ENCODE data around the gene TIMMDC1. TPM values are rescaled to one million over a fixed set of nuclear protein-coding genes. Genes with fewer than 3 reads are reported as not detected.

Gene TIMMDC1
- total and polyA plus RNA-seq, 7 donors: 37.6 to 77.2 (median 53.2) TPM

DNA sequence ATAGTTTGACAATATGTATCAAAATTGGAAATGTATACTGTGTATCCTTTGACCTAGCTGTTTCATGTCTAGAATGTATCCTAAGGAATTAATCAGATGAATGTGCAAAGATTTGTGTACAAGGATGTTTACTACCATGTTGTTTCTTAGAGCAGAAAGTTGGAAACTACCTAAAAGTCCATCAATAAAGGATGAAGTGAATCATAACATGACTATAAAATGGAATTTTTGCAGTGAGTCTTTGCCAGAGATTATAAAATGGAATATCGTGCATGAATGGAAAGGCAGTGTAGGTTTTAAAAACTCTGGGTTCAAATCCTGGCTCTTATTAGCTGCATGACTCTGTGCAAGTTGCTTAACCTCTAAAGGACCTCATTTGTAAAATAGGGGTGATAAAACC lies 15.2 kb upstream of the TIMMDC1 start:
- DNase-seq: no peak
- Histone ChIP-seq H3K27ac (no peak overlapping the region), H3K4me1 (no peaks in the 10 kb centered on the region), H3K27me3 (no peaks in the 10 kb centered on the region), H3K4me3 (no peak overlapping the region), H3K9me3 (no peaks in the 10 kb centered on the region), H3K36me3 (peaks cover 0 to 81% (median 9%) of the 10 kb centered on the region in 4 donors)
- intact Hi-C loops (cut with DNase I): no loop called here
- TF ChIP-seq POLR2A (IDR thresholded peaks at IDR 0.05): no peak
- no peak for TF ChIP-seq POLR2AphosphoS5 (IDR thresholded peaks at IDR 0.05)
- TF ChIP-seq, protein P1, sequence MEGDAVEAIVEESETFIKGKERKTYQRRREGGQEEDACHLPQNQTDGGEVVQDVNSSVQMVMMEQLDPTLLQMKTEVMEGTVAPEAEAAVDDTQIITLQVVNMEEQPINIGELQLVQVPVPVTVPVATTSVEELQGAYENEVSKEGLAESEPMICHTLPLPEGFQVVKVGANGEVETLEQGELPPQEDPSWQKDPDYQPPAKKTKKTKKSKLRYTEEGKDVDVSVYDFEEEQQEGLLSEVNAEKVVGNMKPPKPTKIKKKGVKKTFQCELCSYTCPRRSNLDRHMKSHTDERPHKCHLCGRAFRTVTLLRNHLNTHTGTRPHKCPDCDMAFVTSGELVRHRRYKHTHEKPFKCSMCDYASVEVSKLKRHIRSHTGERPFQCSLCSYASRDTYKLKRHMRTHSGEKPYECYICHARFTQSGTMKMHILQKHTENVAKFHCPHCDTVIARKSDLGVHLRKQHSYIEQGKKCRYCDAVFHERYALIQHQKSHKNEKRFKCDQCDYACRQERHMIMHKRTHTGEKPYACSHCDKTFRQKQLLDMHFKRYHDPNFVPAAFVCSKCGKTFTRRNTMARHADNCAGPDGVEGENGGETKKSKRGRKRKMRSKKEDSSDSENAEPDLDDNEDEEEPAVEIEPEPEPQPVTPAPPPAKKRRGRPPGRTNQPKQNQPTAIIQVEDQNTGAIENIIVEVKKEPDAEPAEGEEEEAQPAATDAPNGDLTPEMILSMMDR (IDR thresholded peaks at IDR 0.05): no peak
- no peak for TF ChIP-seq EP300 (IDR thresholded peaks at IDR 0.05)
- 85 to 87% methylated on average over 1 of the region's 1 CpG for WGBS, 2 donors

DNA sequence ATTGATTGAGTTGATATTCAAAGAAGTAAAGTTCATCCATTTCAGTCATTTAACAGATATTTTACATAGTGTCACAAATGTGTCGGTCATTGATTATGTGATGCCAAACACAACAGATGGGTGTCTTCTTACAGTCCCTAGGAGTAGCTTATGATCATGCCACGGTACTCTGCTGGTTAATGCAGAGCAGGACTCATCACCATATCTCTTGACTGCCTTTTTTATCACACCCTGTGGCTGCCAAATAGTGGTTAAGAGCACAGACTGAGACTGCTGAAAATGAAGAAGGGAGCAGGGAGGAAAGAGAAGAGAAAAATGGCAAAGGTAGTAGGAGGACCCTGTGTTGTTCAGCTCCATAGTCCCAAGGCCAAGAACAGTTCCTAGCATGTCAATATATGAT lies 12.8 kb upstream of the TIMMDC1 start:
- Histone ChIP-seq H3K4me3 (no peak overlapping the region), H3K4me1 (no peaks in the 10 kb centered on the region), H3K27me3 (no peaks in the 10 kb centered on the region), H3K9me3 (no peaks in the 10 kb centered on the region), H3K27ac (no peak overlapping the region), H3K36me3 (peaks cover 0 to 73% (median 10%) of the 10 kb centered on the region in 4 donors)
- intact Hi-C loops (cut with DNase I): no loop called here
- 97% methylated on average over 2 of the region's 2 CpGs for WGBS, 2 donors
- TF ChIP-seq EP300 (IDR thresholded peaks at IDR 0.05): no peak
- TF ChIP-seq, protein P1 (IDR thresholded peaks at IDR 0.05): no peak
- DNase-seq: no peak

DNA sequence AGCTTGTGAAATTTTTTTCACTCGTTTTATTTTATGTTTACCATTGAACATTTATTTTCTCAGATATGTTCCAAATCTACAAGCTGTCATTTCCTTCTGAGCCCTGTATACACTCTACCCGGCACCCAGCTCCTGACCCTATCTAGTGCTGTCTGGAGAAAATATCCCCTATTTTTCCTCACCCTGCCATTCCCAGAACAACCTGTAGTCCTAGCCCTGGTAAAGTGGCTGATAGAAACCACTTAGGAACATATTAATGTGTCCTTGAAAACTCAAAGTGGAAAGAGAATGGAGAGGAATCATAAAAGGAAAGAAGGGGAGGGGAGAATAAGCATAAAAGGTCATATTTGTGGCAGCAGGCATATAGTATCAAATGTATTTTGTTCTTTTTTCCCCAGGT lies 8.2 kb upstream of the TIMMDC1 start:
- intact Hi-C loops (cut with DNase I): no loop called here
- 94 to 96% methylated on average over 2 of the region's 2 CpGs for WGBS, 2 donors

DNA sequence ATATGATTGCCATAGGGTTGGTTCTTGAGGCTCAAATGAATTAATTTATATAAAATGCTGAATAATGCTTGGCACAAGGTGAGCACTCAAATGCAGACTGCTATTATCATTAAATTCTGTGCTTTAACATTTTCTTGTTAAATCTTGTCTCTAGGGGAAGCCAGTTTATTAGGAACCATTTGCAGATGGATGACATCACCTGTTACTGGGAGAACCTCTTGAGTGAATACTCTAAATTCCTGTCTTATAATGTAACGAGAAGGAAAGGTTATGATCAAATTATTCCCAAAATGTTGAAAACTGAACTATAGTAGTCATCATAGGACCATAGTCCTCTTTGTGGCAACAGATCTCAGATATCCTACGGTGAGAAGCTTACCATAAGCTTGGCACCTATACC lies 6.2 kb upstream of the TIMMDC1 start:
- TF ChIP-seq, protein P1 (IDR thresholded peaks at IDR 0.05): no peak
- TF ChIP-seq EP300 (IDR thresholded peaks at IDR 0.05) (no peak), POLR2AphosphoS5 (IDR thresholded peaks at IDR 0.05) (no peak), POLR2A (IDR thresholded peaks at IDR 0.05) (no peak)
- no peaks in the 10 kb centered on the region for H3K4me1 ChIP-seq
- no peak for DNase-seq
- H3K27ac ChIP-seq: no peak overlapping the region
- H3K4me3 ChIP-seq: no peak overlapping the region
- no peaks in the 10 kb centered on the region for H3K9me3 ChIP-seq
- intact Hi-C loops (cut with DNase I): no loop called here
- 96 to 98% methylated on average over 2 of the region's 2 CpGs for WGBS, 2 donors
- no peaks in the 10 kb centered on the region for H3K27me3 ChIP-seq
- H3K36me3 ChIP-seq: peaks cover 0 to 40% (median 4%) of the 10 kb centered on the region in 4 donors

More for the DNA sequence above, 8.2 kb upstream of the TIMMDC1 start:
- Histone ChIP-seq H3K4me1 (no peaks in the 10 kb centered on the region), H3K36me3 (peaks cover 0 to 60% (median 7%) of the 10 kb centered on the region in 4 donors), H3K4me3 (no peak overlapping the region), H3K27ac (no peak overlapping the region), H3K9me3 (no peaks in the 10 kb centered on the region), H3K27me3 (no peaks in the 10 kb centered on the region)
- TF ChIP-seq POLR2A (IDR thresholded peaks at IDR 0.05) (no peak), EP300 (IDR thresholded peaks at IDR 0.05) (no peak), POLR2AphosphoS5 (IDR thresholded peaks at IDR 0.05) (no peak)
- TF ChIP-seq, protein P1 (IDR thresholded peaks at IDR 0.05): no peak
- DNase-seq: no peak

DNA sequence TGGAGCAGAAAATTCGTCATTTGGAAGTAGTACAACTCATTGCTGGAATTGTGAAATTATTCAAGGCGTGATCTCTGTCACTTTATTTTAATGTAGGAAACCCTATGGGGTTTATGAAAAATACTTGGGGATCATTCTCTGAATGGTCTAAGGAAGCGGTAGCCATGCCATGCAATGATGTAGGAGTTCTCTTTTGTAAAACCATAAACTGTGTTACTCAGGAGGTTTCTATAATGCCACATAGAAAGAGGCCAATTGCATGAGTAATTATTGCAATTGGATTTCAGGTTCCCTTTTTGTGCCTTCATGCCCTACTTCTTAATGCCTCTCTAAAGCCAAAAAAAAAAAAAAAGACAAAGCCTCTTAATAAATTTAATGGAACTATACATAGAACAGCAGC lies 5.5 kb upstream of the TIMMDC1 start:
- peaks cover 0 to 6% (median 3%) of the 10 kb centered on the region in 4 donors for H3K4me1 ChIP-seq
- H3K27me3 ChIP-seq: no peaks in the 10 kb centered on the region
- no peaks in the 10 kb centered on the region for H3K9me3 ChIP-seq
- intact Hi-C loops (cut with DNase I): no loop called here
- TF ChIP-seq, protein P1 (IDR thresholded peaks at IDR 0.05): no peak
- no peak for TF ChIP-seq POLR2AphosphoS5 (IDR thresholded peaks at IDR 0.05)
- TF ChIP-seq POLR2A (IDR thresholded peaks at IDR 0.05): no peak
- TF ChIP-seq EP300 (IDR thresholded peaks at IDR 0.05): no peak
- peaks cover 0 to 35% (median 4%) of the 10 kb centered on the region in 4 donors for H3K36me3 ChIP-seq
- no peak overlapping the region for H3K27ac ChIP-seq
- no peak for DNase-seq
- 90 to 95% methylated on average over 3 of the region's 3 CpGs for WGBS, 2 donors
- no peak overlapping the region for H3K4me3 ChIP-seq
